NCI-H187 (cell line): ENCODE data around the gene RAB40B.

Experiments
- DNase-seq, 2 experiments: peaks; one replicate each; lab custom pipeline; 2025; lab: John Stamatoyannopoulos, UW

Gene RAB40B

DNA sequence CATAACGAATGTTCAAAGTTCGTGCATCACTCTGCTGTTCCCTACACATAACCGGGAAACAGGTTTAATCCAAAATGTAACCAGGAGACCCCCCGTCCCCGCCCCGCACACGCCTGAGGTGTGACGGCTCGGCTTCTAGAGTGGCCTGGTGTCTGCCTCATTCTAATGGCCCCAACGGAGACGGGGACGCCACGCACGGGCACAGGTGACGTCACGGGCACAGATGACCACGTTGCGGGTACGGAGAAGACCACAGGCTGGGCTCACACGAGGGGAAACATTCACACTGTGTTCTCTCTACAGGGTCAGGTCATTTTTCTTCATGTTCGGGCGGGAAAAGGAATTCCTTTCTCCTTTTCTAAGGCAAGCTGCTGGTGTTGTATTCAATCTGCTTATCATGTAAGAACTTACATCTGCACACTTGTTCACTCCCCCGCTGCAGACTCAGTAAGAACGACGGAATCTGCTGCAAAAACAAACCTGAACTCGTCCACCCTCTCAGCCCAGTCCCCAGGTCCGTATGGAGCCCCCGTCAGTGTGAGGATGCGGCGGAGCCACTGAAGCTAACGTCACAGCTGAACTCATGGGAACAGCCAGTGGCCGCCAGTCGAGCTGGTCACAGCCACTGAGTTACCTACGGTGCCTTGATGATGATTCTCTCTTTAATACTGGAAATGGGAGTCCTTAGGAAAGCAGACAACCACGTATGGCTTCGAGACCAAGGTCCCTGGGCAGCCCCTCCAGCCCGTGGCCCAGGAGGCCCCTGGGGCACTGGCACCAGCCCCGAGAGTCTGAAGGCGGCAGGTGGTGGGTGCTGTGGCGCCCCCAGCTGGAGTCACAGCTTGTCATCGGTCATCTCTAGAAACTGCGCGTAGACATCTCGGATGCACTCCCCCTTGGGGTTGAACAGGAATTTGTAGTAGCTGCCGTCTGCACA lies 83.1 kb downstream of the RAB40B start:
- no peak for DNase-seq

DNA sequence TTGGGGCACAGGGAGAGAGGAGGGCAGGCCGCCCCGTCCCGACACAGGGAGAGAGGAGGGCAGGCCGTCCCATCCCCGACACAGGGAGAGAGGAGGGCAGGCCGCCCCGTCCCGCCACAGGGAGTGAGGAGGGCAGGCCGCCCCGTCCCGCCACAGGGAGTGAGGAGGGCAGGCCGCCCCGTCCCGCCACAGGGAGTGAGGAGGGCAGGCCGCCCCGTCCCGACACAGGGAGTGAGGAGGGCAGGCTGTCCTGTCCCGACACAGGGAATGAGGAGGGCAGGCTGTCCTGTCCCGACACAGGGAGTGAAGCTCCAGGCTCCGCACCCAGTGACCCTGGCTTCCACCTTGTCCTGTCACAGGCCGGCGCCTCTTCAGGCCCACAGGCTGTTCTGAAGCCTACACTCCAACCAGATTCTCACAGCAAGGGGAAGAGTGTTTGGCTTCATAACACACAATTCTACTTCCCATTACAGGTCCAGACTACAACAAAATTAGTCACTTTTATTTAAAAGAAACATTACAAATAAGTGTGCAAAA lies 84.3 kb downstream of the RAB40B start:
- DNase-seq = no peak

DNA sequence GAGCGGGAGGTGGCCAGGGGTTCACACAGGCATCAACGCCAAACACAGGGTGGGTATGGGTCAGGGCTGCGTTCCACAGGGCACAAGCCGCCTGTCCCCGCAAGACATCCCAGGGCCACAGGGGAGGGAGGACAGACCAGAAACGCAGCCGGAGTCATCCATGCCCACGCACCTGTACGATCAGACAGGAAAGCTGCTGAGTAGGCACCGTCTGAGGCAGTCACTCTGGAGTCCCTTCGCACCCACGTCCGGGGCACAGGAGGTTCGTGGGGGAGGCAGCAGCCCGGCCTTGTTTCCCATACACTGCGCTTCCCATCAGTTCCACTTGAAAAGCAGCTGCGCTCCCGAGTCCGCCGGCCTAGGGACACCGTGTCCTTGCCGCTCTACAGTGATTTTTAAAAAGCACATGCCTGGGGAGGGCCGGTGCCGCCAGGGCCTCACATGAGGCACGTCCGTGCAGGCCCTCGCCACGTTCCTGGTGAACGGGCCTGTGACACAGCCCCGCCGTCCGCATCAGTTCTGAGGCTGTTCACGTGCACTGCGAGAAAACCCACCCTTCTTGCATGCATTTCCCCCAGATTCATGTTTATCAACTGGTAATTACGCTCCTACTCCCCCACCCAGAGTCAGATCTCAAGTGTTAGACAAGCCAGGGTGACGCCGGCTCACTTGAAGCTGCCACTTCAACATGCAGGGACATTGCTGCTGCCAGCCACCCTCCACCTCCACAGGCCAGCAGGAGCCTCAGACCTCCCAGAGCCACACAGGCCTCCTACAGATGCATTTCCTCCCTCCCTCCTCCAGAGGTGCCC lies 85.0 kb downstream of the RAB40B start:
- DNase-seq = no peak

DNA sequence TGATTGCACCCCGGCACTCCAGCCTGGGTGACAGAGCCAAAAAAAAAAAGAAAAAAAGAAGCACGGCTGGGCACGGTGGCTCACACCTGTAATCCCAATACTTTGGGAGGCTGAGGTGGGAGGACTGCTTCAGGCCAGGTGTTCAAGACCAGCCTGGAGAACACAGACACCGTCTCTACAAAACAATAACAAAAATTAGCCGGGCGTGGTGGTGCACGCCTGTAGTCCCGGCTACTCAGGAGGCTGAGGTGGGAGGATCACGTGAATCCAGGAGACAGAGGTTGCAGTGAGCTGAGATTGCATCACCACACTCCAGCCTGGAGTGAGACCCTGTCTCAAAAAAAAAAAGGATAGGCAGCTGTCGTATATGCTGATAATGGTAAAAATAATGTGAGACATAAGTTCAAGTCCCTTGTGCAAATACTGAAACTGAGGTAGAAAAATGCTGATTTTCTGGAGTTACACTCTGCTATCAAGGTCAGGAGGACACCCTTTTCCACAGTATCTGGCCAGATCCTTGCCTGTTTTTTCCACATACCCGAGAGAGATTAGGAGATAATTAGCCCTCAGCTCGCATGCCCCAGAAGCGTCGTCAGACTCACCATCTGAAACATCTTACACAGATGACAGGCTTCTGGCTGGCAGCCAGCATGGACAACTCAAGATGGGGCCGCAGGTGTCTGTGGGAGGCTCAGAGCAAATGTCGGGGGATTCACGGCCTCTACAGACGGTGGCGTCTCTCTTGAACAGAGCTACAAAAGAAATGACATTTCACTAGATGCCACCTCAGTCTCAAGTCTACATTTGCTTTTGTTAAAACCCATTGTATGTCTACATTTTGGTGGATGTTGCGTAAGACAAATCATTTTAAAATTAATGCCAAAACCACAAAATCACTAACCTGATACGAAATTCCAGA lies 87.1 kb downstream of the RAB40B start:
- DNase-seq = no peak

DNA sequence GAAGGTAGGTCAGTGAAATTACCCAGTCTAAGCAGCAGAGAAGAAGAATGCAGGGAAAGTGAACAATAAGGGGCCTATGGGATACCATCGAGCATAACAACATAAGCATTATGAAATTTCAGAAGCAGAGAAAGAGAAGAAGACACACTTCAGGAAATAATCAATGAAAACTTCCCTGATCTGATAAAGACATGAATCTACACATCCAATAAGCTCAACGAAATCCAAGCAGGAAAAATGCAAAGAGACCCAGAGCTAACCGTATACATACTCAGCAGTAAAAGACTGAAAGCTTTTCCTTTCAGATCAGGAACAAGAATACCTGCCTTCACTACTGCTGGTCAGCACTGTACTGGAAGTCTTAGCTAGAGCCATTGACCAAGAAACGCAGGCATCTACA lies 88.8 kb downstream of the RAB40B start:
- DNase-seq = no peak

DNA sequence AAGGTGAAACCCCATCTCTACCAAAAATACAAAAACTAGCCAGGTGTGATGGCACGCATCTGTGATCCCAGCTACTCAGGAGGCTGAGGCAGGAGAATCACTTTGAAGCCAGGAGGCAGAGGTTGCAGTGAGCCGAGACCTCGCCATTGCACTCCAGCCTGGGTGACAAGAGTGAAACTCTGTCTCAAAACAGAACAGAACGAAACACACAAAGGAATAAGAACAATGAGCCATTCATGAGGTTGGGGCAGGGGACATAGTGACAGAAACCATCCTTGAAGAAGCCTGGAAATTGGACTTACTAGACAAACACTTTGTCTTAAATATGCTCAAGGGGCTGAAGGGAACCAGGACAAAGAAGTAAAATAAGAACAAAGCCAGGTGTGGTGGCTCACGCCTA lies 89.7 kb downstream of the RAB40B start:
- no peak for DNase-seq

DNA sequence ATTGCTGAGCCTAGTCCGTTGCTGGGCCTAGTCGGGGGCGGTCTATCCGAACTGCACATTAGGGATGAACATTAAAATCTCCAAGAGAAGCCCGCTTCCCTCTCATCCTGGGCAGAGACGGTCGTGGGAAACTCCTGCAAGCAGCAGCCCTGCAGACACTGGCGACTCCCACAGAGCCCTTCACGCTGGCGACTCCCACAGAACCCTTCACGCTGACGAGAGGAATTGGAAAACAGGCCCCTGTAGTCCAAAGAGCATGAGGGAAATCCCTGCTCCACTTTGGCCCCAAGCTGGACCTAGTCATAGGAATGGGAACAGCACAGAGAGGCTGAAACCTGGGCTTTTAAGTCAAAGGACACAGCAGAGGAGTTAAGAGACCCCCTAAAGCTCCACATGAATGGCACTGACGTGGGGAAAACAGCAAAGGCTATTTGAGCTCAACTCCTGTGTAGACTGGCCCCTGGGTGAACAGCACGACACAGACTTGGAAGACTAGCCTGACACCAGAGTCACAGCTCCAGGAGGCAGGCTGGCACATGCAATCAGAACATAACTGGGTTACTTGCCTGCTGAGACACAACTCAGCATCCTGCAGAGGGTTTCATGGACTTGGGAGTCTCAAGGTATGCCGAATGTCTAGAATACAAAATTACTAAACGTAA lies 92.4 kb downstream of the RAB40B start:
- no peak for DNase-seq
